ENCODE results near the gene TMEM214.

TMEM214 gene

DNA sequence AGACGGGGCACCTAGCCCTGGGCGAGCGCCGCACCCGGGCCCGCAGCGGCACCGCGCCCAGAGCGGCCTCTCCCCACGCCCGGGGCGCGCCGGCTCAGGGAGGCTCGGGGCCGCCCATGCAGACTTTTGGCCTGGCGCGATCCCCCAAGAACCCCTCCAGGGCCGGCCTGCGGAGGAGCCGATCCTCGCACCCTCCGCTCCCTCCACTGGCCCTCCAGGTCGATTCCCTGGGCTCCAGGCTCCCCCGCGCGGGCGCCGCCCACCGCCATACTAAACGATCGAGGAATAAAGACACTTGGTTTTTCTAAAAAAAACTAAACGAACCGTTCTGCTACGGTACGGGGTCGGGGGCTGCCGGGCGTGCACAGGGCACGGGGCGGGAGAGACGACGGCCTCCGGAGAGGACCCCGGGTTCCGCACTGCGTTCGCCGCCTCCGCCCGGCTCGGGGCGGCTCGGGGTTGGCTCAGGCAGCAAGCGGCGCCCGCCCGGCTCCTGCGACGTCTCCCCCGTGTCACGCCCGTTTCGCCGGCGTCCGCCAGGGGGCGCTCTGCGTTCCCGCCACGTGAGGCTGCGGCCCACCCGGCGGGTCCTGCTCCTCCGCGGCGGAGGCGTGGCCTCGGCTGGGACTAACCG lies 53.4 kb downstream of the TMEM214 start:
- DNase-seq, result peak; percentile 97

DNA sequence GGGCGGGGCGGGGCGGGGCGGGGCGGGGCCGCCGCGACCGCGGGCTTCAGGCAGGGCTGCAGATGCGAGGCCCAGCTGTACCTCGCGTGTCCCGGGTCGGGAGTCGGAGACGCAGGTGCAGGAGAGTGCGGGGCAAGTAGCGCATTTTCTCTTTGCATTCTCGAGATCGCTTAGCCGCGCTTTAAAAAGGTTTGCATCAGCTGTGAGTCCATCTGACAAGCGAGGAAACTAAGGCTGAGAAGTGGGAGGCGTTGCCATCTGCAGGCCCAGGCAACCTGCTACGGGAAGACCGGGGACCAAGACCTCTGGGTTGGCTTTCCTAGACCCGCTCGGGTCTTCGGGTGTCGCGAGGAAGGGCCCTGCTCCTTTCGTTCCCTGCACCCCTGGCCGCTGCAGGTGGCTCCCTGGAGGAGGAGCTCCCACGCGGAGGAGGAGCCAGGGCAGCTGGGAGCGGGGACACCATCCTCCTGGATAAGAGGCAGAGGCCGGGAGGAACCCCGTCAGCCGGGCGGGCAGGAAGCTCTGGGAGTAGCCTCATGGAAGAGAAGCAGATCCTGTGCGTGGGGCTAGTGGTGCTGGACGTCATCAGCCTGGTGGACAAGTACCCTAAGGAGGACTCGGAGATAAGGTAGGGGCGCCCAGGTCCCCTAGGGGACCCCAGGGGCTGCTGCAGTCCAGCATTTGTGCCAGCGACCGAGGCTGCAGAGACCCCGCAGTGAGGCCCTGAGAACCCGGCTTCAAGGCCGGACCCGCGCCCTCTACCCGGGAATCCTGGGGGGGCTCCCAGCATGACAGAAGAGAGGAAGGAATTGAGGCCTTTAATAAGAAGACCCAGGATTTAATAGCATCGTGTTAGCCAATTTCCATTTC lies 54.2 kb downstream of the TMEM214 start, which contains the start of gene KHK:
TSS of gene KHK (plus strand) at position 49 of the 870 bp plus-strand sequence. CDS start at position 537, 488 bp downstream.
- no peak for DNase-seq

DNA sequence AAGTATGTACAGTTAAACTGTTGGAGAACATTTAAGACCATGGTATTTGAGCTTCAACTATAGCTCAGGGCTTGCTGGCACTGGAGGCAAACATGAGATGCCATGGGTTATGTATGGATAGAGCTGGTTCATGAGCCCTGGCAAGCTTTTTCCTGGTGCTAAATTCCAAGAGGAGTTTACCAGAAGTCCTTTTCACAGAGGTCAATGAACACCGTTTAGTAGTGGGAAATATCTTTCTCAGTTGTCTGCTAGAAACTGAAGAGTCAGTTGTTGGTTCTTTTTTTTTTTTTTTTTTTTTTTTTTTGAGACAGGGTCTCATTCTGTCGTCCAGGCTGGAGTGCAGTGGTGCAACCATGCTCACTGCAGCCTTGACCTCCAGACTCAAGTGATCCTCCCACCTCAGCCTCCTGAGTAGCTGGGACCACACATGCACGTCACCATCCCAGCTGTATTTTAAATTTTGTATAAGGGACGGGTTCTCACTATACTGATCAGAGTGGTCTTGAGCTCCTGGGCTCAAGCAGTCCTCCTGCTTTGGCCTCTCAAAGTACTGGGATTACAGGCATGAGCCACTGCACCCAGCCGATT lies 55.2 kb downstream of the TMEM214 start:
- DNase-seq, result no peak

GRCh38 chr2:27088634-27089033 lies 55.9 kb downstream of the TMEM214 start:
- DNase-seq, result peak; percentile 31

- DNase-seq, result no peak
These were observed 56.6 kb downstream of the TMEM214 start for GRCh38 chr2:27089111-27089954.
